Smooth muscle cell (in vitro differentiated cells): ENCODE results near the gene PVALEF. TPM values are rescaled to one million over a fixed set of nuclear protein-coding genes. Genes with fewer than 3 reads are reported as not detected.

Experiments
- DNase-seq: peaks from one replicate; lab custom pipeline; 2025; ENCODE audit not compliant: unreplicated experiment; lab: John Stamatoyannopoulos, UW
- H2AFZ ChIP-seq: fragments of 200-600 bp; sonication (generic); 2 replicates; pipeline ENCODE4 v1.6.0; 2016; ENCODE audit warnings: antibody characterized with exemption, low read depth, mild to moderate bottlenecking
- H3F3A ChIP-seq: fragments of 200-600 bp; sonication (generic); 2 replicates; pipeline ENCODE4 v1.6.0; 2017; ENCODE audit warnings: antibody characterized with exemption, low read depth
- H3K27ac ChIP-seq: fragments of 200-600 bp; sonication (generic); 2 replicates; pipeline ENCODE4 v1.5.1; 2016; ENCODE audit warnings: low read depth, mild to moderate bottlenecking
- H3K27me3 ChIP-seq: fragments of 200-600 bp; sonication (generic); 2 replicates; pipeline ENCODE4 v1.6.1; 2016; ENCODE audit warnings: low read depth, mild to moderate bottlenecking
- H3K36me3 ChIP-seq: fragments of 200-600 bp; sonication (generic); 2 replicates; pipeline ENCODE4 v1.5.1; 2016; ENCODE audit warnings: low read depth
- H3K4me1 ChIP-seq: fragments of 200-600 bp; sonication (generic); 2 replicates; pipeline ENCODE4 v1.5.1; 2016; ENCODE audit warnings: low read depth
- H3K4me2 ChIP-seq: fragments of 200-600 bp; sonication (generic); 2 replicates; pipeline ENCODE4 v1.6.0; 2016; ENCODE audit warnings: mild to moderate bottlenecking
- H3K4me3 ChIP-seq: fragments of 200-600 bp; sonication (generic); 2 replicates; pipeline ENCODE4 v1.5.1; 2016; ENCODE audit warnings: mild to moderate bottlenecking
- H3K79me2 ChIP-seq: fragments of 200-600 bp; sonication (generic); 2 replicates; pipeline ENCODE4 v1.6.0; 2016; ENCODE audit warnings: low read depth, mild to moderate bottlenecking
- H3K9ac ChIP-seq: fragments of 200-600 bp; sonication (generic); 2 replicates; pipeline ENCODE4 v1.6.0; 2016; ENCODE audit warnings: low read depth
- H3K9me3 ChIP-seq: fragments of 200-600 bp; sonication (generic); replicated peaks from 2 replicates; pipeline ENCODE4 v1.5.1; 2016; ENCODE audit warnings: low read depth
- H4K20me1 ChIP-seq: fragments of 200-600 bp; sonication (generic); 2 replicates; pipeline ENCODE4 v1.6.0; 2016; ENCODE audit warnings: low read depth
- CTCF ChIP-seq: fragments of 200-600 bp; sonication (generic); IDR thresholded peaks from 2 replicates; pipeline ENCODE4 v1.5.1; 2017; ENCODE audit warnings: borderline replicate concordance, mild to moderate bottlenecking, antibody characterized with exemption; ENCODE audit not compliant: insufficient read depth, poor library complexity, severe bottlenecking
- WGBS: methylation state at CpG from one replicate; pipeline ENCODE4 v1.1.7; 2016; ENCODE audit warnings: low lambda C conversion rate; 5-methylcytosine and 5-hydroxymethylcytosine counted together
- microRNA counts: library from miRNA; unstranded; fragments of <30 nt; microRNA quantifications from one replicate; lab custom pipeline; 2016
- microRNA-seq: library from miRNA; unstranded; fragments of <30 nt; microRNA quantifications from one replicate; pipeline ENCODE4, GENCODE V29; 2016; ENCODE audit warnings: borderline number of aligned reads
- polyA plus RNA-seq: library from polyadenylated mRNA; unstranded; fragments of >200 nt; fragmentation: Nextera tagmentation; extraction: Ambion mirVana; gene quantifications from 2 replicates; pipeline ENCODE4 v1.2.1, GENCODE V29; 2016
- small RNA-seq: library from RNA; depleted of rRNA; stranded (forward); fragments of <200 nt; gene quantifications from one replicate; pipeline ENCODE3, GENCODE V24; 2014
- total RNA-seq: library from RNA; depleted of rRNA; stranded (reverse); fragments of >200 nt; gene quantifications from 2 replicates; pipeline ENCODE4 v1.2.3, GENCODE V29; 2014

Gene PVALEF
- total and polyA plus RNA-seq, 2 experiments from 2014 or later = not detected

GRCh38 chr17:81231766-81232581, 66.7 kb downstream of the PVALEF start:
- Histone ChIP-seq H4K20me1 (peaks cover 38% of the 10 kb centered on the region), H3F3A (no peaks in the 10 kb centered on the region), H3K36me3 (no peaks in the 10 kb centered on the region), H3K27ac (no peak overlapping the region), H3K4me2 (no peak overlapping the region), H3K9me3 (no peaks in the 10 kb centered on the region), H3K9ac (no peak overlapping the region), H3K4me1 (no peaks in the 10 kb centered on the region), H3K27me3 (no peaks in the 10 kb centered on the region), H3K4me3 (no peak overlapping the region), H2AFZ (no peak overlapping the region), H3K79me2 (peaks cover 3% of the 10 kb centered on the region)
- TF ChIP-seq CTCF = no peak
- no peak for DNase-seq
- WGBS = 96% methylated on average over 40 of the region's 43 CpGs

MicroRNAs within 50 kb of the gene (microRNA counts, 767-probe panel; counts per million panel counts)
- microRNA hsa-miR-1250 (lab: Ali Mortazavi, UCI) = 183 counts per million
- 183 counts per million for microRNA hsa-miR-338-3p (lab: Ali Mortazavi, UCI)
- 183 counts per million for microRNA hsa-miR-338-5p (lab: Ali Mortazavi, UCI)
- 183 counts per million for microRNA hsa-miR-657 (lab: Ali Mortazavi, UCI)

Small RNA genes lying within 50 kb of the gene (microRNA-seq; reads per million reads assigned to microRNA genes)
- gene MIR1250 = not detected
- gene MIR3065 = not detected
- not detected for gene MIR338
- not detected for gene MIR657

Small RNA genes lying within 50 kb of the gene (small RNA-seq; reads per million reads assigned to genes)
- gene MIR1250 (not detected), gene MIR3065 (4.7 reads per million, percentile 62 among the genes with 10 or more reads in this experiment), gene MIR657 (not detected)

Other genes with a start within 250 kb of the PVALEF start
- gene CHMP6, start 173.7 kb upstream of the PVALEF start, total RNA-seq = 5.8 and 11.9 TPM in 2 replicates
- 21.5 and 30.9 TPM in 2 replicates for gene CHMP6, start 173.7 kb upstream of the PVALEF start, polyA plus RNA-seq
- 27.8 and 41.9 TPM in 2 replicates for gene BAIAP2, start 130.4 kb upstream of the PVALEF start, total RNA-seq
- gene BAIAP2, start 130.4 kb upstream of the PVALEF start, polyA plus RNA-seq = 26.6 and 47.2 TPM in 2 replicates
- 0.13 and 0.67 TPM in 2 replicates for gene AATK, start 714 bp downstream of the PVALEF start, total RNA-seq
- 0.61 TPM in 2 replicates for gene AATK, start 714 bp downstream of the PVALEF start, polyA plus RNA-seq
- 3.0 and 4.6 TPM in 2 replicates for gene CEP131, start 57.5 kb downstream of the PVALEF start, total RNA-seq
- gene CEP131, start 57.5 kb downstream of the PVALEF start, polyA plus RNA-seq = 13.4 and 17.6 TPM in 2 replicates
- gene TEPSIN, start 73.5 kb downstream of the PVALEF start, total RNA-seq = 9.5 and 9.8 TPM in 2 replicates
- gene TEPSIN, start 73.5 kb downstream of the PVALEF start, polyA plus RNA-seq = 18.6 and 23.4 TPM in 2 replicates
- gene NDUFAF8, start 73.8 kb downstream of the PVALEF start, total RNA-seq = 50.2 and 60.6 TPM in 2 replicates
- gene NDUFAF8, start 73.8 kb downstream of the PVALEF start, polyA plus RNA-seq = 111 and 141 TPM in 2 replicates
- gene SLC38A10, start 129.8 kb downstream of the PVALEF start, total RNA-seq = 61.4 and 61.6 TPM in 2 replicates
- gene SLC38A10, start 129.8 kb downstream of the PVALEF start, polyA plus RNA-seq = 97.1 and 98.4 TPM in 2 replicates
- gene BAHCC1, start 229.9 kb downstream of the PVALEF start, total RNA-seq = 4.6 and 5.4 TPM in 2 replicates
- 3.2 and 3.9 TPM in 2 replicates for gene BAHCC1, start 229.9 kb downstream of the PVALEF start, polyA plus RNA-seq